H1 (cell line): Measurements from ENCODE around the gene KRT17. TPM values are rescaled to one million over a fixed set of nuclear protein-coding genes. Genes with fewer than 3 reads are reported as not detected.

ENCODE experiments used
- CBX8 ChIP-seq: fragments of 300-800, 300-1000 bp; sonication (generic); IDR thresholded peaks from 2 replicates; pipeline ENCODE4 v1.7.1; 2016; ENCODE audit warnings: low read depth, low read length, borderline replicate concordance
- JUN ChIP-seq: IDR thresholded peaks from 2 replicates; pipeline ENCODE4 v1.6.1; 2011; ENCODE audit warnings: low read depth, mild to moderate bottlenecking, improper control_type of control experiment, low read length
- TAF7 ChIP-seq: optimal IDR thresholded peaks from 2 replicates; pipeline ENCODE3; 2011; ENCODE audit warnings: low read depth, mild to moderate bottlenecking, inconsistent platforms, low read length, moderate library complexity, borderline replicate concordance
- polyA plus RNA-seq, 7 experiments: library from polyadenylated mRNA; depleted of rRNA in 3 of 7; stranded (reverse) in 5 of 7; unstranded in 2 of 7; fragments of >200 nt in 5 of 7; fragments of 200-250 nt in 2 of 7; gene quantifications; 1 replicate in 5 of 7; 2 replicates in 1 of 7; 4 replicates in 1 of 7; pipeline versions ENCODE4 v1.2.1 to v1.2.3, GENCODE V29; 2011 to 2013; ENCODE audit warnings: missing spikeins in 2 of 7, mixed read lengths in 2 of 7
- total RNA-seq: library from RNA; stranded (reverse); fragmentation: NEBNext Ultra II Directional; extraction: Animal tissue kit (Norgen Biotek cat#: 25700); gene quantifications from 2 replicates; pipeline ENCODE4 v1.2.1, GENCODE V29; 2021

Gene KRT17
- total and polyA plus RNA-seq, 2 of the 8 experiments (the other 6 are each of a cell fraction or from before 2014, with no cell fraction given) = 0.50 to 0.95 TPM

DNA sequence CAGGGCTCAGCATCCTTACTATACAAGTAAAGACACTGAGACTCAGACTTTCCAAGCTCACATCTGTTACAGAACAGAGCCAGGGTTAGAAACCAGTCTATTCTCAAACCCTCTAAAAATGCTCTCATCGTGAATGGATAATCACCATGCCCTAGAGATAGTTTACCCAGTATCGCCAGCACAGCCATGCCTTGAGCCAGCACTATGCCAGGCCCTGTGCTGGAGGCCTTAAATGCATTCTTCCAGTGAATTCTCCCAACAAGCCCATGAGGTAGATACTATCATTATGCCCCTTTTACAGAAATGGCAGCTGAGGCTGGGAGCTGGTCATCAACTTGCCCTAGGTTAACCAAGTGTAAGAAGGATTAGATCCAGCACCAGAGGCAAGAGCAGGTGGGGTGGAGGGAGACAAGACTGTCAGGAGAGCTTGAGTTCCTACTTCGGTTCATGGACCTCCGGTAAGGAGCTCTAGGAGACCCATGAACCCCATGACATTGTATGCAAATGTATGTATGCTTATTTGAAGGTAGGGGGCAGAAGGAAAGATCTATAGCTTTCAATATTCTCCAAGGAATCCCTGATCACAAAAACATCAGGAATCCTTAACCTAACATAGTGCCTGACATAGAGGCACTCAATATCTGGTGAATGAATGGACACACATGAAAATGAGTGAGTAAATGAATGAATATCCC is 42.9 kb downstream of the KRT17 start (continued):
- TF ChIP-seq CBX8 = no peak
- TF ChIP-seq TAF7 = no peak
- no peak for TF ChIP-seq JUN
